Karpas-422 (cell line): ENCODE results near the gene HBA2. TPM values are rescaled to one million over a fixed set of nuclear protein-coding genes. Genes with fewer than 3 reads are reported as not detected.
"Not testable (repeated sequence)": the region's sequence is repeated elsewhere in the genome, so short reads cannot be mapped to it uniquely, and the experiment has no call there.

Source experiments
- DNase-seq: peaks from one replicate; pipeline ENCODE4 v3.0.0-alpha.2; 2015
- H2AFZ ChIP-seq: fragments of 200-600 bp; sonication (generic); 2 replicates; pipeline ENCODE4 v1.6.1; 2014; ENCODE audit warnings: antibody characterized with exemption, low read length, mixed read lengths
- H3K27ac ChIP-seq: fragments of 200-600 bp; sonication (generic); 2 replicates; pipeline ENCODE4 v1.5.1; 2014; ENCODE audit warnings: mild to moderate bottlenecking, low read length, moderate library complexity
- H3K27me3 ChIP-seq: fragments of 200-600 bp; sonication (generic); 2 replicates; pipeline ENCODE4 v1.6.1; 2014; ENCODE audit warnings: low read length, mixed read lengths
- H3K36me3 ChIP-seq: fragments of 200-600 bp; sonication (generic); 2 replicates; pipeline ENCODE4 v1.6.1; 2014; ENCODE audit warnings: low read length, mixed read lengths; ENCODE audit not compliant: insufficient read depth
- H3K4me1 ChIP-seq: fragments of 200-600 bp; sonication (generic); 2 replicates; pipeline ENCODE4 v1.6.1; 2014; ENCODE audit warnings: mild to moderate bottlenecking, low read length, mixed read lengths
- H3K4me2 ChIP-seq: fragments of 200-600 bp; sonication (generic); 2 replicates; pipeline ENCODE4 v1.6.1; 2014; ENCODE audit warnings: low read length, low read depth, mild to moderate bottlenecking; ENCODE audit not compliant: poor library complexity, severe bottlenecking
- H3K4me3 ChIP-seq: fragments of 200-600 bp; sonication (generic); 2 replicates; pipeline ENCODE4 v1.5.1; 2014; ENCODE audit warnings: mild to moderate bottlenecking, antibody characterized with exemption, low read length, mixed read lengths
- H3K79me2 ChIP-seq: fragments of 200-600 bp; sonication (generic); 2 replicates; pipeline ENCODE4 v1.6.1; 2014; ENCODE audit warnings: mild to moderate bottlenecking, low read length, mixed read lengths
- H3K9ac ChIP-seq: fragments of 200-600 bp; sonication (generic); 2 replicates; pipeline ENCODE4 v1.6.0; 2014; ENCODE audit warnings: low read length
- H3K9me2 ChIP-seq: fragments of 200-600 bp; sonication (generic), shearing (Covaris generic); replicated peaks from 2 replicates; pipeline ENCODE4 v1.6.0; 2014; ENCODE audit warnings: mild to moderate bottlenecking, low read length, moderate library complexity; ENCODE audit not compliant: insufficient read depth
- H3K9me3 ChIP-seq: fragments of 300-700, 200-600 bp; sonication (generic); 2 replicates; pipeline ENCODE4 v1.6.1; 2014; ENCODE audit warnings: low read length, mixed read lengths
- H4K20me1 ChIP-seq: fragments of 200-600 bp; sonication (generic); 2 replicates; pipeline ENCODE4 v1.6.1; 2014; ENCODE audit warnings: mild to moderate bottlenecking, antibody characterized with exemption, low read length, low read depth; ENCODE audit not compliant: insufficient read depth
- total RNA-seq: library from RNA; depleted of rRNA; stranded (reverse); fragments of >200 nt; shearing (Covaris generic); gene quantifications from 2 replicates; pipeline ENCODE4 v1.2.3, GENCODE V29; 2014; ENCODE audit warnings: low replicate concordance

The HBA2 gene
- total RNA-seq, 1 experiment from 2014 or later = not detected

DNA sequence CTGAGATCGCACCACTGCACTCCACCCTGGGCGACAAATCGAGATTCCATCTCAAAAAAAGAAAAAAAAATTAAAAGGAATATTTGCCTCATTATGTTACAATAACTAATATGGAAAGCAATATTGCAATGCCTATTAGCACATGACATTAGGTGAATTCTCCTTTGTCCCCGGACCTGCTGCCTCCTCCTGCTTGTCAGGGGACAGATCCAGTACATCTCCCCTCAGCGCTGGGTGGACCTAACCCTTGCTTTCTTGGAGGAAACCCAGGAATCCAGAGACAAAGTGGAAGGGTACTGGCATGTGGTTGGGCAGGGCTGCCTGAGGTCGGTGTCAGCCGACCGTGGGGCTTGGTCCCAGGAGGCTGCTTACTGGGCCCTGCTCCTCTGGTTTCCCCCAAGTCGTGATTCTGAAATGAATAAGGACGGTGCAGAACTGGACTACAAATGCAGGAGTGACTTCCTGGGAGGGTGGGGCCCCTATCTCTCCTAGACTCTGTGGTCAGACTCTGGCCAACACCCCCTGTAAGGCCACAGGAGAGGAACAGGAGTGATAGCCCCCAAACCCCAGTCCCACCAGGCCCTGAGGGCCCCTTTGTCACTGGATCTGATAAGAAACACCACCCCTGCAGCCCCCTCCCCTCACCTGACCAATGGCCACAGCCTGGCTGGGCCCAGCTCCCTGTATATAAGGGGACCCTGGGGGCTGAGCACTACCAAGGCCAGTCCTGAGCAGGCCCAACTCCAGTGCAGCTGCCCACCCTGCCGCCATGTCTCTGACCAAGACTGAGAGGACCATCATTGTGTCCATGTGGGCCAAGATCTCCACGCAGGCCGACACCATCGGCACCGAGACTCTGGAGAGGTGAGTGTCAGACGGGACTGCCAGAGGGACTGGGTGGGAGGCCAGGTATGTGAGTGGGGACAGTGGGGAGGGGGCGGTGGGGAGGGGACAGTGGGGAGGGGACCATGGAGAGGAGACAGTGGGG, 20.2 kb upstream of the HBA2 start, which contains the start of gene HBZ:
Gene HBZ (plus strand): TSS at position 504 of the 988 bp plus-strand sequence. CDS start 266 bp downstream, at position 770.
- no peaks in the 10 kb centered on the region for H4K20me1 ChIP-seq
- no peak within 1 kb of the TSS for H3K4me2 ChIP-seq
- peak; percentile 23 for DNase-seq
- peaks cover 6% of the 10 kb centered on the region for H3K4me1 ChIP-seq
- no peaks in the 10 kb centered on the region for H3K9me2 ChIP-seq
- no peak within 1 kb of the TSS for H3K4me3 ChIP-seq
- H3K27me3 ChIP-seq = no peaks in the 10 kb centered on the region
- H3K9me3 ChIP-seq = no peaks in the 10 kb centered on the region
- H3K27ac ChIP-seq = no peak within 1 kb of the TSS
- no peaks in the 10 kb centered on the region for H3K36me3 ChIP-seq
- no peak within 1 kb of the TSS for H3K9ac ChIP-seq
- no peak within 1 kb of the TSS for H2AFZ ChIP-seq
- no peaks in the 10 kb centered on the region for H3K79me2 ChIP-seq

DNA sequence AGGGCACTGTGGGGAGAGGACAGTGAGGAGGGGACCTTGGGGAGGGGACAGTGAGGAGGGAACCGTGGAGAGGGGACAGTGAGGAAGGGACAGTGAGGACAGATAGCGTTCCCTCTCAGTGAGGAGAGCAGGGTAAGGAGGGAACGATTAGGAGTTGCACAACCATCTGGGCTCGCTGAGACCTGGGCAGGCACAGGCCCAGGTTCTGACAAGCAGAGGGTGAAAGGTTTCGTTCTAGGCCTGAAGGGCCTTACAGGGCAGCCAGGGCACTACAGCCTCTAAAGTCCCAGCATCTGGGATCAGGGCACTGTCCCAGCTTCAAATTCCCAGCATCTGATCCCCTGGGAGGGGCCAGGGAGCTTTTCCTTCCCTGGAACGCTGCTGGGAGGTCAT, 19.6 kb upstream of the HBA2 start:
- H3K27me3 ChIP-seq, H3K4me1 ChIP-seq, H3K9ac ChIP-seq, H3K4me2 ChIP-seq, H3K9me3 ChIP-seq, H3K79me2 ChIP-seq, H3K36me3 ChIP-seq, H3K4me3 ChIP-seq, H2AFZ ChIP-seq, DNase-seq, H3K9me2 ChIP-seq, H4K20me1 ChIP-seq, H3K27ac ChIP-seq: not testable (repeated sequence)

DNA sequence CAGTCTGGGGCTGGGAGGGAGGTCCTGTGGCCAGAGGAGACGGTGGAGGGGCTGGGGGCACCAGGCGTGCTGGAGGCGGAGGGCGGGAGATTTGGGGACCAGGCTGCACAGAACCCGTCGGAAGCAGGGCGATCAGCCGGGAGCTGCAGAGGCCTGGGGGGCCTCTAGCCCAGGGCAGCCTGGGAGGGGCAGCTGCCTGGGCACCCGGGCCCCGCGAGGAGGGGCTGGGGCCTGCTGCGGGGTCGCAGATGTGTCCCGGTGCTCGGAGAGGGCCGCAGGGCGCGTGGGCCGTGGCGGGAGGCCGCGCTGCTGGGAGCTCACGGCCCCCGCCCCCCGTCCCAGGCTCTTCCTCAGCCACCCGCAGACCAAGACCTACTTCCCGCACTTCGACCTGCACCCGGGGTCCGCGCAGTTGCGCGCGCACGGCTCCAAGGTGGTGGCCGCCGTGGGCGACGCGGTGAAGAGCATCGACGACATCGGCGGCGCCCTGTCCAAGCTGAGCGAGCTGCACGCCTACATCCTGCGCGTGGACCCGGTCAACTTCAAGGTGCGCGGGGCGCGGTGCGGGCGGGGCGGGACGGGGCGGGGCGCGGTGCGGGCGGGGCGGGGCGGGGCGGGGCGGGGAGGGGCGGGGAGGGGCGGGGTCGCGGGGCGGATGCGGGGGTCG, 19.0 kb upstream of the HBA2 start:
- not testable (repeated sequence) for H3K9ac ChIP-seq, H3K79me2 ChIP-seq, H3K27ac ChIP-seq, H3K4me3 ChIP-seq, H2AFZ ChIP-seq, H3K36me3 ChIP-seq, H3K9me3 ChIP-seq, H4K20me1 ChIP-seq, H3K4me2 ChIP-seq, H3K9me2 ChIP-seq, H3K27me3 ChIP-seq, DNase-seq
- peaks cover 13% of the 10 kb centered on the region for H3K4me1 ChIP-seq

DNA sequence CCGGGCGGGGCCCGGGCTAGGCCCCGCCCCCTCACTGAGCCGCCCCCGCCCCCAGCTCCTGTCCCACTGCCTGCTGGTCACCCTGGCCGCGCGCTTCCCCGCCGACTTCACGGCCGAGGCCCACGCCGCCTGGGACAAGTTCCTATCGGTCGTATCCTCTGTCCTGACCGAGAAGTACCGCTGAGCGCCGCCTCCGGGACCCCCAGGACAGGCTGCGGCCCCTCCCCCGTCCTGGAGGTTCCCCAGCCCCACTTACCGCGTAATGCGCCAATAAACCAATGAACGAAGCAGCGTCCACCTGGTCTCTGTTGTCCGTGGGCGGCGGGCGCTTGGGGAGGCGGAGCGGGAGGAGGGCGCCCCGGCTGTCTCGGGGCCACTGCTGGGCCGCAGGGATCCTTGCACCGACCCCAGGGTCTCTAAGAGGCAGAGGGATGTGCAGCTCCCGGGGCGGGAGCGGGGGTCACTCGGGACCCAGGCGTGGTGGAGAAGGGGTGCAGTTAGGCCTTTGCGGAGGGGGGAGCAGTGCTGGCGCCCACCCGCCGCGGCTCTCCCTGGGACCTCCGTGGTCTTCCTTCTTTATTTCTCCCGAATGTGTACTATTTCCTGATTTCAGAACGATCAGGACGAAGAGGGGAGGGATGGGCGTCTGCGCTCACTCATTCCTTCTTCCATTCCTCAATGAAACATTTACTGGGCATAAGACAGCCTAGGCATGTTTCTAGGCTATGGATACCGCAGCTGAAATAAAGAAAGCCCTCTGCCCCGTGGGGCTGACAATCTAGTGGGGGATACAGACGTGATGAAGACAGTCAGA, 18.3 kb upstream of the HBA2 start:
- Histone ChIP-seq H3K27me3 (no peaks in the 10 kb centered on the region), H3K9me3 (no peaks in the 10 kb centered on the region), H3K9me2 (no peaks in the 10 kb centered on the region), H3K4me2 (peak overlapping the region; percentile 61), H4K20me1 (no peaks in the 10 kb centered on the region), H3K27ac (no peak overlapping the region), H3K9ac (peak overlapping the region; percentile 30; the same call in 1 of the 2 replicates), H3K4me3 (peak overlapping the region; percentile 57; the same call in 1 of the 2 replicates), H2AFZ (no peak overlapping the region), H3K36me3 (no peaks in the 10 kb centered on the region), H3K4me1 (peaks cover 13% of the 10 kb centered on the region), H3K79me2 (no peaks in the 10 kb centered on the region)
- DNase-seq = no peak

DNA sequence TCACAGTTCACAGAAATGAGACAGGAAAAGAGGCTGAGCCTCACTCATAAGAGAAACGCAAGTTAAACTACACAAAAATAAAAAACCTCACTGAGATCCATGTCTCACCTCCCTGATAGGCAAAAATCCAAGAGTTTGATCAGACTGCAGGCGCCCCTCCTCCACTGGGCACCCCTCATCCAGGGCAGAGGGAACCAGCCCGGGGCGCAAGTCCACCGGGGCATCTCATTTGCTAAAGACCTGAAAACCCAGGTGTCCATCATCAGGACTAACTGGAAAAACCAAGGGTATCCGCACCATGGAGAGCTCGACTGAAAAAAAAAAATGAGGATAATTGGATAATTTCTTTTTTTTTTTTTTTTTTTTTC, 17.7 kb upstream of the HBA2 start:
- Histone ChIP-seq H3K9me2 (no peaks in the 10 kb centered on the region), H3K4me3 (no peak overlapping the region; the same call in 1 of the 2 replicates), H3K79me2 (no peaks in the 10 kb centered on the region), H3K27ac (no peak overlapping the region), H3K36me3 (no peaks in the 10 kb centered on the region), H3K9me3 (no peaks in the 10 kb centered on the region), H3K27me3 (no peaks in the 10 kb centered on the region), H3K4me1 (peaks cover 13% of the 10 kb centered on the region), H3K4me2 (peak overlapping the region; percentile 61), H4K20me1 (no peaks in the 10 kb centered on the region), H3K9ac (no peak overlapping the region), H2AFZ (no peak overlapping the region)
- DNase-seq = no peak

DNA sequence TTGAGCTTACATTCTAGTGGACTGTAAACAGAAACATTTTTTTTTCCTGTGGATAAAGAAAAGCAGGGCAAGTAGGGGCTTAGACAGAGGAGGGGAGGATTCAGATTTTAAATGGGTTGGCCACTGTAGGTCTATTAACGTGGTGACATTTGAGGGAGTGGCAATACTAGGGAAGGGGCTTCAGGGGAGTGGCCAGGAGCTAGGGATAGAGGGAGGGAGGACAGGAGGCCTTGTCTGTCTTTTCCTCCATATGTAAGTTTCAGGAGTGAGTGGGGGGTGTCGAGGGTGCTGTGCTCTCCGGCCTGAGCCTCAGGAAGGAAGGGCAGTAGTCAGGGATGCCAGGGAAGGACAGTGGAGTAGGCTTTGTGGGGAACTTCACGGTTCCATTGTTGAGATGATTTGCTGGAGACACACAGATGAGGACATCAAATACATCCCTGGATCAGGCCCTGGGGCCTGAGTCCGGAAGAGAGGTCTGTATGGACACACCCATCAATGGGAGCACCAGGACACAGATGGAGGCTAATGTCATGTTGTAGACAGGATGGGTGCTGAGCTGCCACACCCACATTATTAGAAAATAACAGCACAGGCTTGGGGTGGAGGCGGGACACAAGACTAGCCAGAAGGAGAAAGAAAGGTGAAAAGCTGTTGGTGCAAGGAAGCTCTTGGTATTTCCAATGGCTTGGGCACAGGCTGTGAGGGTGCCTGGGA, 13.4 kb upstream of the HBA2 start:
- Histone ChIP-seq H3K9me3 (no peaks in the 10 kb centered on the region), H3K9me2 (no peaks in the 10 kb centered on the region), H3K27me3 (no peaks in the 10 kb centered on the region), H3K9ac (no peak overlapping the region), H3K4me3 (no peak overlapping the region), H3K4me2 (no peak overlapping the region), H2AFZ (no peak overlapping the region), H3K27ac (no peak overlapping the region), H3K4me1 (peaks cover 13% of the 10 kb centered on the region), H3K36me3 (no peaks in the 10 kb centered on the region), H3K79me2 (no peaks in the 10 kb centered on the region), H4K20me1 (no peaks in the 10 kb centered on the region)
- DNase-seq = no peak

DNA sequence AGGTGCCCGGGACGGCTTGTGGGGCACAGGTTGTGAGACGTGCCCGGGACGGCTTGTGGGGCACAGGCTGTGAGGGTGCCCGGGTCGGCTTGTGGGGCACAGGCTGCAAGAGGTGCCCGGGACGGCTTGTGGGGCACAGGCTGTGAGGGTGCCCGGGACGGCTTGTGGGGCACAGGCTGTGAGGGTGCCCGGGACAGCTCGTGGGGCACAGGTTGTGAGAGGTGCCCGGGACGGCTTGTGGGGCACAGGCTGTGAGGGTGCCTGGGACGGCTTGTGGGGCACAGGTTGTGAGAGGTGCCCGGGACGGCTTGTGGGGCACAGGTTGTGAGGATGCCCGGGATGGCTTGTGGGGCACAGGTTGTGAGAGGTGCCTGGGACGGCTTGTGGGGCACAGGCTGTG, 12.4 kb upstream of the HBA2 start:
- H3K4me2 ChIP-seq, H3K4me1 ChIP-seq: not testable (repeated sequence)

More for the DNA sequence above, 12.4 kb upstream of the HBA2 start:
- not testable (repeated sequence) for H3K4me3 ChIP-seq, DNase-seq, H4K20me1 ChIP-seq, H3K79me2 ChIP-seq, H3K27ac ChIP-seq, H3K9ac ChIP-seq, H3K9me2 ChIP-seq, H3K9me3 ChIP-seq, H3K36me3 ChIP-seq, H3K27me3 ChIP-seq, H2AFZ ChIP-seq
